Keratinocyte (primary cell): ENCODE measurements around the gene NOTCH4. TPM values are rescaled to one million over a fixed set of nuclear protein-coding genes. Genes with fewer than 3 reads are reported as not detected.

Experiments used
- DNase-seq: peaks from one replicate; pipeline ENCODE4 v3.0.0-alpha.2; 2011; ENCODE audit warnings: low read depth, missing footprints, low spot score
- FAIRE-seq: peaks from 2 replicates; lab custom pipeline; 2011; peaks lifted over from hg19 to GRCh38; lab: Jason Lieb, UNC
- H2AFZ ChIP-seq: 2 replicates; pipeline ENCODE4 v1.6.0; 2012; ENCODE audit warnings: low read length, control low read depth, inconsistent platforms; ENCODE audit not compliant: control insufficient read depth
- H3K27ac ChIP-seq: 2 replicates; pipeline ENCODE4 v1.5.1; 2011; ENCODE audit warnings: low read length; ENCODE audit not compliant: control insufficient read depth, insufficient read depth
- H3K27me3 ChIP-seq: 3 replicates; pipeline ENCODE4 v1.6.0; 2011; ENCODE audit warnings: low read length; ENCODE audit not compliant: control insufficient read depth, insufficient read depth; ENCODE audit errors: extremely low read depth
- H3K36me3 ChIP-seq, 2 experiments: 2 replicates in 1 of 2; 3 replicates in 1 of 2; pipeline ENCODE4 v1.5.1; 2011; ENCODE audit warnings: low read length in 2 of 2, mild to moderate bottlenecking in 1 of 2; ENCODE audit not compliant: control insufficient read depth in 2 of 2, insufficient read depth in 2 of 2; ENCODE audit errors: extremely low read depth in 1 of 2
- H3K4me1 ChIP-seq: 3 replicates; pipeline ENCODE4 v1.5.1; 2011; ENCODE audit warnings: low read length; ENCODE audit not compliant: control insufficient read depth, insufficient read depth; ENCODE audit errors: extremely low read depth
- H3K4me2 ChIP-seq: 3 replicates; pipeline ENCODE4 v1.6.0; 2011; ENCODE audit warnings: low read depth, low read length; ENCODE audit not compliant: control insufficient read depth, insufficient read depth; ENCODE audit errors: extremely low read depth
- H3K4me3 ChIP-seq, 3 experiments: fragments of 200-600 bp in 1 of 3; sonication (generic) in 1 of 3; 2 replicates in 2 of 3; 3 replicates in 1 of 3; pipeline ENCODE4 v1.5.1; 2011 to 2016; ENCODE audit warnings: low read length in 3 of 3, mild to moderate bottlenecking in 3 of 3, control low read depth in 2 of 3, inconsistent platforms in 1 of 3, low read depth in 1 of 3, mixed read lengths in 1 of 3, mixed run types in 1 of 3, moderate library complexity in 1 of 3; ENCODE audit not compliant: control insufficient read depth in 2 of 3, insufficient read depth in 2 of 3; ENCODE audit errors: extremely low read depth in 1 of 3
- H3K79me2 ChIP-seq: 2 replicates; pipeline ENCODE4 v1.6.0; 2012; ENCODE audit warnings: low read length; ENCODE audit not compliant: control insufficient read depth, insufficient read depth
- H3K9ac ChIP-seq: 3 replicates; pipeline ENCODE4 v1.6.0; 2011; ENCODE audit warnings: low read length; ENCODE audit not compliant: control insufficient read depth, insufficient read depth; ENCODE audit errors: extremely low read depth
- H3K9me1 ChIP-seq: 3 replicates; pipeline ENCODE4 v1.6.0; 2011; ENCODE audit warnings: low read length; ENCODE audit not compliant: control insufficient read depth, insufficient read depth; ENCODE audit errors: extremely low read depth
- H3K9me3 ChIP-seq: 2 replicates; pipeline ENCODE4 v1.5.1; 2012; ENCODE audit warnings: low read depth, low read length; ENCODE audit not compliant: control insufficient read depth
- H4K20me1 ChIP-seq: 3 replicates; pipeline ENCODE4 v1.6.0; 2011; ENCODE audit warnings: low read length; ENCODE audit not compliant: control insufficient read depth, insufficient read depth; ENCODE audit errors: extremely low read depth
- CTCF ChIP-seq, 3 experiments: IDR thresholded peaks in 1 of 3; conservative IDR thresholded peaks in 1 of 3; optimal IDR thresholded peaks in 1 of 3; 2 replicates in 2 of 3; 3 replicates in 1 of 3; pipeline versions ENCODE3 to v1.5.1; 2011; ENCODE audit warnings: low read length in 3 of 3, mild to moderate bottlenecking in 3 of 3, moderate library complexity in 2 of 3, control low read depth in 1 of 3, inconsistent platforms in 1 of 3; ENCODE audit not compliant: insufficient read depth in 2 of 3; ENCODE audit errors: extremely low read depth in 1 of 3
- EZH2 ChIP-seq: IDR thresholded peaks from one replicate; pipeline ENCODE4 v1.6.1; 2012; ENCODE audit warnings: inconsistent platforms, mild to moderate bottlenecking, low read length, moderate library complexity
- dilution Hi-C: fragments of 300-500 bp; cut with MboI; formaldehyde crosslinking; loops from one replicate; pipeline ENCODE4 v1.7.0; 2020; ENCODE audit warnings: low sequenced_read_pairs; ENCODE audit not compliant: extremely low pct_ligation_motif_present
- polyA plus RNA-seq, 5 experiments: library from polyadenylated mRNA; depleted of rRNA in 3 of 5; stranded (reverse) in 3 of 5; stranded (forward) in 1 of 5; unstranded in 1 of 5; fragments of >200 nt; gene quantifications; 1 replicate in 1 of 5; 2 replicates in 3 of 5; 3 replicates in 1 of 5; pipeline versions ENCODE4 v1.2.1 to v1.2.3, GENCODE V29; 2011 to 2012; ENCODE audit warnings: missing spikeins in 2 of 5, low read depth in 1 of 5, low replicate concordance in 1 of 5

NOTCH4 gene
- polyA plus RNA-seq, 1 donor (not counting 4 experiments of a cell fraction or from before 2014, with no cell fraction given) = 0.07 TPM

DNA sequence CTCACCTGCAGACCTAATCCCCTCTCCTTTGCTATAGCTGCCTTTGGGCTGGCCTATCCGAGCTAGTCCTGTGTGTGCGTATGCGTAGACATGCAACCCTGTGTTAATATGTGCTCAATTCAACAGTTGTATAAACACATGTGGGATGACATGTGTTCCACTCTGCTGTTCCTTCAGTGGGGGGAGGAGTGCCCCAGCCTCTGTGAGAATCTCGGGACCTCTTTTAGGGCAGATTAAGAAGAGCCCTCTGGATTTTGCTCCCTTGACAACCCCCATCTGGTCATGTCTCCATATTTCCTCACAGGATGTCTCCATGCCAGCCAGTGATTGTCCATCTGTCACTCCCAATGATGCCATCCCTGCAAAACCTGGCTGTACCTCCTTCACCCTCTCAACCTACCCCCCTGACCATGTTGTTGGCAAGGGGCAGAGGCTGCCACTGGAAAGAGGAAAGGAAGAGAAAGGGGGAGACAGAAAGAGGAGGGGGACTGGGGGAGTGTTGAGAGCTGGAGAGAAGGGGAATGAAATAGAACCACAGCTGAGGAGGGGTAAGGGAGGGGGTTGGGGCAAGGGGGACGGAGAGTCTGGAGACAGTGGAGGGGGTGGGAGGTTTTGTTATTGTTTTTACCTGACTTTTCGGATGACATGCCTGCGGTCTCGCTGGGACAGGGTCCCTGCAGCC lies 72.5 kb downstream of the NOTCH4 start:
- Histone ChIP-seq H4K20me1 (no peaks in the 10 kb centered on the region), H3K79me2 (peaks cover 2% of the 10 kb centered on the region), H3K27ac (no peak overlapping the region), H3K4me3 (no peak overlapping the region), H3K36me3 (peaks cover 0 to 4% of the 10 kb centered on the region in 2 experiments), H3K4me2 (no peak overlapping the region), H3K9ac (no peak overlapping the region), H3K9me3 (no peaks in the 10 kb centered on the region), H3K4me1 (peaks cover 20% of the 10 kb centered on the region), H3K9me1 (no peaks in the 10 kb centered on the region), H2AFZ (no peak overlapping the region), H3K27me3 (peaks cover 4% of the 10 kb centered on the region)
- no peak for DNase-seq
- no peak for FAIRE-seq
- no peak for TF ChIP-seq EZH2
- no peak for TF ChIP-seq CTCF (optimal IDR thresholded peaks at IDR 0.05 in 1 of 3, IDR thresholded peaks at IDR 0.05 in 1 of 3, conservative IDR thresholded peaks at IDR 0.05 in 1 of 3; ENCODE audit: extremely low read depth in 1 of 3, insufficient read depth in 2 of 3, low read length in 3 of 3)
- dilution Hi-C loops = no loop called here

DNA sequence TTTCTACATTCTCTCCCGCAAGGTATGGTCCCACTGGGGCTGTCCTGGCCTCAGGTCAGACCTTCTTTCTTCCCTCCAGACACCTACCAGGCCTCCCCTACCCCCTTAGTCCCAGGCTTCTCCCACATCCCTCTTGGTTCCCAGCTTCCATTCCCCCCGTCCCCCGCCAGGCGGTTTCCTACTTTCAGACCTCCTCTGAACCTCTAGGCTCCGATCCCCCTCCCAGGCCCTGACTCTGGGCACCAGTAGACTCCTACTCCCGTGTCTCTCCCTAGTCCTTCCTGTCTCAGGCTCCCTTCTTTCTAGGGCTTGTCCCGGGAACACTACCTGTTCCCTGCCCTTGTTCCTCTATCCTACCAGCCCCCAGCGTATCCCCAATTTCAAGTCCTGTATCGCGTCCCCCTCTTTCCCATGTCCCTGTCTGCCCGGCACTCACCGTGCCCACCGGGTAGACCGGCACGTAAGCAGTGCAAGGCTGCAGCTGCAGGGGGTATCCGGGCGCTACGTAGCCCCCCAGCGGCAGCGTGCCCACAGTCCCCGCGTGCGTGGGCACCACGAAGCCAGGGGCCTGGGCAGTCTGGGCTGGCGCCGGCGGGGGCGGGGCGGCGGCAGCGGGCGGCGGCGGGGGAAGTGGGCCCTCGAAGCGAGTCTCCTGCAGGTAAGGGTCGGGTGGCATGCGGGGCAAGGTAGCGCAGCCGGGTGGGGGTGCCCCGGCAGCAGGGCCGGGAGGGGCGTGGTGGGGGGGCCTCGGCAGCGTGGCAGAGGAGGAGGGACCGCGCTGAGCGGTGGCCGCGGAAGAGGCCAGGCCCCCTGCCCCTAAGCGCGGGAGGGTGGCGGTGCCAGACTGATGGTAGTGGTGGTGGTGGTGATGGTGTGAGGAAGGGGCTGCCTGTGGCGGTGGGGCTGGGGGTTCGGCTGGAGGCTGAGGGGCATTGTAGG lies 73.7 kb downstream of the NOTCH4 start:
- Histone ChIP-seq H3K9ac (no peak overlapping the region), H2AFZ (no peak overlapping the region)
- FAIRE-seq = no peak

More for the DNA sequence above, 73.7 kb downstream of the NOTCH4 start:
- Histone ChIP-seq H3K4me3 (no peak overlapping the region), H3K9me3 (no peaks in the 10 kb centered on the region), H3K4me1 (peaks cover 18% of the 10 kb centered on the region), H3K36me3 (no peaks in the 10 kb centered on the region), H3K27me3 (peaks cover 4% of the 10 kb centered on the region), H4K20me1 (no peaks in the 10 kb centered on the region), H3K79me2 (peaks cover 2% of the 10 kb centered on the region), H3K4me2 (no peak overlapping the region), H3K9me1 (no peaks in the 10 kb centered on the region), H3K27ac (no peak overlapping the region)
- no peak for DNase-seq
- dilution Hi-C loops = no loop called here
- TF ChIP-seq CTCF (optimal IDR thresholded peaks at IDR 0.05 in 1 of 3, IDR thresholded peaks at IDR 0.05 in 1 of 3, conservative IDR thresholded peaks at IDR 0.05 in 1 of 3; ENCODE audit: extremely low read depth in 1 of 3, insufficient read depth in 2 of 3, low read length in 3 of 3) (no peak), EZH2 (no peak)
